Progenitor cell of endocrine pancreas (in vitro differentiated cells): ENCODE results near the gene EPN2. TPM values are rescaled to one million over a fixed set of nuclear protein-coding genes. Genes with fewer than 3 reads are reported as not detected.
"Not testable (repeated sequence)": the region's sequence is repeated elsewhere in the genome, so short reads cannot be mapped to it uniquely, and the experiment has no call there.

ENCODE experiments used
- DNase-seq: peaks from one replicate; pipeline ENCODE4 v3.0.0; 2021; ENCODE audit warnings: low spot score; ENCODE audit not compliant: unreplicated experiment
- H3K27ac Mint-ChIP-seq: 2 replicates; pipeline ENCODE4 v1.8.0; 2021; ENCODE audit warnings: mild to moderate bottlenecking, moderate library complexity, mixed read lengths
- H3K27me3 Mint-ChIP-seq: 2 replicates; pipeline ENCODE4 v1.8.0; 2021; ENCODE audit warnings: mixed read lengths
- H3K36me3 Mint-ChIP-seq: 2 replicates; pipeline ENCODE4 v1.8.0; 2022; ENCODE audit warnings: mixed read lengths; ENCODE audit not compliant: insufficient read depth
- H3K4me1 Mint-ChIP-seq: 2 replicates; pipeline ENCODE4 v1.8.0; 2021; ENCODE audit warnings: low read depth, mixed read lengths
- H3K4me3 Mint-ChIP-seq: 2 replicates; pipeline ENCODE4 v1.8.0; 2021; ENCODE audit warnings: low read depth, mild to moderate bottlenecking, moderate library complexity, mixed read lengths
- H3K9me3 Mint-ChIP-seq: 2 replicates; pipeline ENCODE4 v1.8.0; 2021; ENCODE audit warnings: low read depth, mixed read lengths
- CTCF ChIP-seq: fragments of 200-600 bp; sonication (generic); IDR thresholded peaks from one replicate; pipeline ENCODE4 v1.5.0; 2021; ENCODE audit warnings: antibody characterized with exemption, mild to moderate bottlenecking; ENCODE audit not compliant: unreplicated experiment
- total RNA-seq: library from RNA; stranded (reverse); gene quantifications from 2 replicates; pipeline ENCODE4 v1.2.1, GENCODE V29; 2021

The EPN2 gene
- total RNA-seq, 1 donor from 2014 or later, result 49.8 TPM

- peak overlapping the region; percentile 50 for H3K27ac Mint-ChIP-seq
- peak; percentile 21 for TF ChIP-seq CTCF
- H3K27me3 Mint-ChIP-seq, result no peaks in the 10 kb centered on the region
- H3K4me3 Mint-ChIP-seq, result no peak overlapping the region
- no peak for DNase-seq
- no peaks in the 10 kb centered on the region for H3K9me3 Mint-ChIP-seq
- H3K36me3 Mint-ChIP-seq, result peaks cover 4% of the 10 kb centered on the region
- H3K4me1 Mint-ChIP-seq, result peaks cover 11% of the 10 kb centered on the region
Observed at GRCh38 chr17:19270704-19271611, 33.8 kb downstream of the EPN2 start.

- no peak for DNase-seq
- H3K27ac Mint-ChIP-seq, result no peak overlapping the region
- no peaks in the 10 kb centered on the region for H3K27me3 Mint-ChIP-seq
- peaks cover 11% of the 10 kb centered on the region for H3K4me1 Mint-ChIP-seq
- TF ChIP-seq CTCF, result no peak
- H3K36me3 Mint-ChIP-seq, result peaks cover 5% of the 10 kb centered on the region
- no peaks in the 10 kb centered on the region for H3K9me3 Mint-ChIP-seq
- H3K4me3 Mint-ChIP-seq, result no peak overlapping the region
Observed at GRCh38 chr17:19271780-19272357, 34.7 kb downstream of the EPN2 start.

GRCh38 chr17:19273731-19274130 is 36.6 kb downstream of the EPN2 start:
- Mint-ChIP-seq H3K36me3 (peaks cover 7% of the 10 kb centered on the region), H3K9me3 (no peaks in the 10 kb centered on the region), H3K27me3 (no peaks in the 10 kb centered on the region), H3K27ac (no peak overlapping the region), H3K4me3 (no peak overlapping the region), H3K4me1 (peaks cover 13% of the 10 kb centered on the region)
- DNase-seq, result no peak
- no peak for TF ChIP-seq CTCF

GRCh38 chr17:19274893-19275292 is 37.7 kb downstream of the EPN2 start:
- Mint-ChIP-seq H3K4me3 (no peak overlapping the region), H3K36me3 (peaks cover 7% of the 10 kb centered on the region), H3K27me3 (no peaks in the 10 kb centered on the region), H3K27ac (no peak overlapping the region), H3K9me3 (no peaks in the 10 kb centered on the region), H3K4me1 (peaks cover 13% of the 10 kb centered on the region)
- TF ChIP-seq CTCF, result no peak
- DNase-seq, result no peak

DNA sequence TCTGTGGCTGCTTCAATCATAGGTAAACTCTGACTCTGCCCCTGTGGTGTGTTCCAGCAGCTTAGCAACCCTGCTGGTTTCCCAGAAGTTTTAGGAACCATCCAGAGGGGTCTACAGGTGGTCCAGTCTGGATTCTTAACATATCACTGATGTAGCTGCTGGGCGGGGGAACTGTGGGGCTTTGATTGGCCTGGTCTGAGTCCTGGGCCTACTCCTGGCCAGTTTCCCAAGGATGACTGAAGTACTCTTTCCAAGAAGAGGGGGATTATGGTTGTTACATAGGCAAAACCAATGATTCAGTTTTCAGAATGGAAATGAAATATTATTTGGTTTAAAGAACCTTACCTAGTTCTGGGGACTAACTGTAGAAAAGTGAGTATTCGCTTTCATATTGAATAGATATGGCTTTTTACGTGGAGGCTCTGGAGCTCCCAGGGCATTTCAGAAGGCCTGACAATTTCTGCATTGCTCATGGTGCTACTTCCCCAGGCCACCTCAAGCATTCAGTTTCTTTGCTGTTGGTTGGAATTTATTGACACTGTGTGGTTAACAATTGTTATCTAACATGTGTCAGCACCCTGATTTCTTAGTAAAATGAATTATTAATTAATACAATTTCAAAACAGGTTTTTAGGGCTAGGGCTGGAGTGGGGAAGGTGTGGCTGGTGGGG is 38.4 kb downstream of the EPN2 start:
- Mint-ChIP-seq H3K9me3 (no peaks in the 10 kb centered on the region), H3K27ac (no peak overlapping the region), H3K36me3 (peaks cover 7% of the 10 kb centered on the region), H3K27me3 (no peaks in the 10 kb centered on the region), H3K4me1 (peaks cover 13% of the 10 kb centered on the region), H3K4me3 (no peak overlapping the region)
- DNase-seq, result no peak
- TF ChIP-seq CTCF, result no peak

GRCh38 chr17:19278284-19278683 is 41.1 kb downstream of the EPN2 start:
- not testable (repeated sequence) for H3K27ac Mint-ChIP-seq, DNase-seq, H3K9me3 Mint-ChIP-seq, H3K27me3 Mint-ChIP-seq, H3K4me3 Mint-ChIP-seq
- H3K4me1 Mint-ChIP-seq, result peaks cover 12% of the 10 kb centered on the region
- H3K36me3 Mint-ChIP-seq, result peaks cover 13% of the 10 kb centered on the region
